Gastrocnemius medialis (tissue), 4 donors: ENCODE results near the gene TMEM229B.

Source experiments
- CTCF ChIP-seq, 5 experiments: fragments of 450-650 bp in 3 of 5; fragments of 200-600 bp in 2 of 5; sonication (generic) in 2 of 5; IDR thresholded peaks in 4 of 5; conservative IDR thresholded peaks in 1 of 5; 1 replicate in 4 of 5; 2 replicates in 1 of 5; pipeline ENCODE4 v1.5.1; 2016 to 2019; ENCODE audit warnings: antibody characterized with exemption in 5 of 5, mild to moderate bottlenecking in 3 of 5, moderate library complexity in 3 of 5
- POLR2A ChIP-seq, 2 donors: fragments of 450-650 bp; IDR thresholded peaks; one replicate each; pipeline ENCODE4 v1.6.1; 2017; ENCODE audit warnings: antibody characterized with exemption in 2 of 2, mild to moderate bottlenecking in 2 of 2, moderate library complexity in 2 of 2

GRCh38 chr14:67492538-67492937, 4.0 kb upstream of the TMEM229B start:
- TF ChIP-seq CTCF (IDR thresholded peaks at IDR 0.05 in 4 of 5, conservative IDR thresholded peaks at IDR 0.05 in 1 of 5) (no peak), POLR2A (IDR thresholded peaks at IDR 0.05) (no peak)
